SK-N-SH (cell line): ENCODE measurements around the gene RAB6A.

Experiments used
- CTCF ChIP-seq: fragments of 200-600 bp; sonication (generic); IDR thresholded peaks from 2 replicates; pipeline ENCODE4 v1.6.1; 2017; ENCODE audit warnings: antibody characterized with exemption, mild to moderate bottlenecking, moderate library complexity
- POLR2AphosphoS5 ChIP-seq: IDR thresholded peaks from 2 replicates; pipeline ENCODE4 v1.6.1; 2012; ENCODE audit warnings: low read depth, low read length

DNA sequence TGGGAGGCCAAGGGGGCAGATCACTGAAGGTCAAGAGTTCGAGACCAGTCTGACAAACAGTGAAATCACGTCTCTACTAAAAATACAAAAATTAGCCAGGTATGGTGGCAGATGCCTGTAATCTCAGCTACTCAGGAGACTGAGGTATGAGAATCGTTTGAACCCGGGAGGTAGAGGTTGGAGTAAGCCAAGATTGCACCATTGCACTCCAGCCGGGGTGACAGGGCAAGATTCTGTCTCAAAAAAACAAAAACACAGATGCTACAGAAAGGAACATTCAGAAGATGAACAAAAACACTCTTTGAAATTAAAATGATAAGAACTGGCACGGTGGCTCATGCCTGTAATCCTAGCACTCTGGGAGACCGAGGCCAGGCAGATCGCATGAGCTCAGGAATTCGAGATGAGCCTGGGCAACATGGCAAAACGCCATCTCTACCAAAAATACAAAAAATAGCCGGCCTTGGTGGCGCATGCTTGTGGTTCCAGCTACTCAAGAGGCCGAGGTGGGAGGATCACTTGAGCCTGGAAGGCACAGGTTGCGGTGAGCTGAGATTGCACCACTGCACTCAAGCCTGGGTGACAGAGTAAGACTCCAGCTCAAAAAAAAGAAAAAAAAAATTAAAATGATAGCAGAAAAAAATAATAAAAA, 8.5 kb downstream of the RAB6A start:
- TF ChIP-seq CTCF (no peak), POLR2AphosphoS5 (no peak)
